Skeletal muscle cell (primary cell): Measurements from ENCODE around the gene BANP.
"Not testable (repeated sequence)": the region's sequence is repeated elsewhere in the genome, so short reads cannot be mapped to it uniquely, and the experiment has no call there.

Experiments used
- DNase-seq: peaks from one replicate; pipeline ENCODE4 v3.0.0-alpha.2; 2010; ENCODE audit warnings: low read depth
- H3K4me3 ChIP-seq: 2 replicates; pipeline ENCODE4 v1.5.1; 2011; ENCODE audit warnings: low read depth, mild to moderate bottlenecking, control low read depth, low read length, moderate library complexity

BANP gene

GRCh38 chr16:87924811-87925670 is 26.2 kb upstream of the BANP start:
- DNase-seq: no peak

GRCh38 chr16:87926246-87927194 is 24.7 kb upstream of the BANP start:
- no peak for DNase-seq
- H3K4me3 ChIP-seq: no peak overlapping the region

More at GRCh38 chr16:87924811-87925670, 26.2 kb upstream of the BANP start:
- H3K4me3 ChIP-seq: no peak overlapping the region

GRCh38 chr16:87927195-87927562 is 24.1 kb upstream of the BANP start:
- no peak overlapping the region for H3K4me3 ChIP-seq
- DNase-seq: no peak

- no peak for DNase-seq
- no peak overlapping the region for H3K4me3 ChIP-seq
Measured at GRCh38 chr16:87929986-87930385, 21.2 kb upstream of the BANP start.

GRCh38 chr16:87930456-87930855 is 20.8 kb upstream of the BANP start:
- DNase-seq: no peak
- no peak overlapping the region for H3K4me3 ChIP-seq

DNA sequence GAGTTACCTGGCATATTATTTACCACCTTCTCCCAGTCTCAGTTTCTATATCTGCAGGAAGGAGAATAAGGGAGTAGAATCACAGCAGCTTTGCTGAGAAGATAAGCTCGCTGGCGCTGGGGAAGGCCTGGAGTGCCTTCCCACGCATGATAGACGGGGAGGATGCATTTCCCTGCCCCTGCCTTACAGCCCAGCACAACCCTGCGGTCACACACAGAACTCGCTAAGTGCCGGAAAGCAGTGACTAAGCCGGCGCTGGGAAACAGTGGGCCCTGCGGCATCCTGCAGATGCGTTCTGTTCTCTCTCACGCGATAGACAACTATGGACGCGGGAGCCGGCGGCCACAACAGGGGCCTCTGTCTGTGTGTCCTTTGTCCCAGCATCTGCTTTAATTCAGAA is 19.7 kb upstream of the BANP start:
- H3K4me3 ChIP-seq: no peak overlapping the region
- no peak for DNase-seq

- not testable (repeated sequence) for H3K4me3 ChIP-seq, DNase-seq
Measured at GRCh38 chr16:87932475-87933139, 18.6 kb upstream of the BANP start.

- H3K4me3 ChIP-seq: no peak overlapping the region
- DNase-seq: no peak
Measured at GRCh38 chr16:87933140-87933495, 18.1 kb upstream of the BANP start.

GRCh38 chr16:87934752-87935425 is 16.3 kb upstream of the BANP start:
- not testable (repeated sequence) for H3K4me3 ChIP-seq, DNase-seq

GRCh38 chr16:87936016-87936374 is 15.2 kb upstream of the BANP start:
- not testable (repeated sequence) for DNase-seq, H3K4me3 ChIP-seq

- DNase-seq: no peak
- H3K4me3 ChIP-seq: no peak within 1 kb of the TSS
Measured at GRCh38 chr16:87936375-87937230, 14.6 kb upstream of the BANP start, which contains the start of gene CA5A. TSS of gene CA5A (minus strand) at chr16:87936529. CDS start at chr16:87936450, 79 bp downstream.

GRCh38 chr16:87937231-87937542 is 14.0 kb upstream of the BANP start:
- not testable (repeated sequence) for H3K4me3 ChIP-seq, DNase-seq

DNA sequence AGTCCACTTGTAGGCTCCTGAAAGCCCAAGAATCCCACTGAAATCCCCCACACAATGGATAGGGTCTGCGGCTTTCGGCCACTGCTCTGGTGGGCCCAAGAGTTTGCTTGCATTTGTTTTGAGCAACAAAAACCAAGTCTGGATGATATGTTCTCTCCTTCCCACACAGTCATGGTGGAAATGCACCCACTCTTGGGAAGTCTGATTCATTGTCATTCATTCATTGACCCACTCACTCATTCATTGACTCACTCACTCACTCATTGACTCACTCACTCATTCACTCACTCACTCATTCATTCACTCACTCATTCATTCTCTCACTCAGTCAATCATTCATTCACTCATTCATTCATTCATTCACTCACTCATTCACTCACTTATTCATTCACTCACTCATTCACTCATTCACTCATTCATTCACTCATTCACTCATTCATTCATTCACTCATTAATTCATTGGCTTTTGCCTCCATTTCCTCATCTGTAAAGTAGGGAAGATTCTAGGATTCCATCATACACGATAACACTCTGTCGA is 12.8 kb upstream of the BANP start:
- DNase-seq: no peak
- no peak overlapping the region for H3K4me3 ChIP-seq

DNA sequence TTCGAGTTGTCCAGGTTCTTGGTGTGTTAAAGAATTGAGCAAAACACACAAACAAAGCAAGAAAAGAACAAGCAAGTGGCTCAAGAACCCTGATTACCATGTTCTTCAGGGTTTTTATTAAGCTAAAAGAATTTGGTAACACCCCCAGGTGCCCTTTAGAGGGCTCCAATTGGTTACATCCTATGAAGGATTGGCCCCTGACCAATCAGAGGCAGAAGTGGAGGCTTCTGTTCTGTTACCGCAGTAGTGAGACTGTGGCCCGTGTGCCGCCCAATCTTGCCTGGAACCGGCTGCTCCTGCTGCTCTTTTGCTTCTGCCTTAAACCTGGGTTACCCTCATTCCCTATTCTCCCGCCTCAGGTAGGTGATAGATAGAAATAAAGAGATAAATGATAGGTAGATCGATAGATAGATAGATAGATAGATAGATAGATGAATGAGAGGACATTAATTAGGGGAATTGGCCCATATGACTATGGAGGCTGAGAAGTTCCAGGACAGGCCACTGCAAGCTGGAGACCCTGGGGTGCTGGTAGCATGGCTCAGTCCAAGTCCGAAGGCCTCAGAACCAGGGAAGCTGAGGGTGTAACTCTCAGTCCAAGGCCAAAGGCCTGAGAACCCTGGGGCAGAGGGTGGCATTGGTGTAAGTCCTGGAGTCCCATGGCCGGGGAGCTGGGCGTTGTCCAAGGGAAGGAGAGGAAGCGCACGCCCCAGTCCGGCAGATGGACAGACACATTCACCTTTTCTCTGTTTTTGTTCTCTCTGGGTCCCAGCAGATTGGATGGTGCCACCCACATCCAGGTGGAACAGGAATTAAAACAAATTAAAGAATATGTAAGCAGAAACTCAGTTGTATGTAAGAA is 11.4 kb upstream of the BANP start:
- no peak for DNase-seq
- H3K4me3 ChIP-seq: no peak overlapping the region

- H3K4me3 ChIP-seq: no peak overlapping the region
- no peak for DNase-seq
Measured at GRCh38 chr16:87942680-87943079, 8.6 kb upstream of the BANP start.

- H3K4me3 ChIP-seq: peak overlapping the region; percentile 27
Measured at GRCh38 chr16:87945351-87946042, 5.7 kb upstream of the BANP start.

More at GRCh38 chr16:87945351-87946042, 5.7 kb upstream of the BANP start:
- DNase-seq: peak; percentile 73
